Liver (tissue), 9 donors: ENCODE data around the gene CYB5RL. TPM values are rescaled to one million over a fixed set of nuclear protein-coding genes. Genes with fewer than 3 reads are reported as not detected.

Experiments used
- DNase-seq: peaks from one replicate; pipeline ENCODE4 v3.0.0-alpha.2; 2017; ENCODE audit warnings: low spot score
- H3K27ac ChIP-seq, 2 donors: one replicate each; pipeline ENCODE4 v1.7.0; 2013; ENCODE audit warnings: inconsistent platforms in 2 of 2, low read length in 2 of 2, control low read depth in 1 of 2, low read depth in 1 of 2, mild to moderate bottlenecking in 1 of 2
- H3K27me3 ChIP-seq, 4 donors: one replicate each; pipeline versions ENCODE4 v1.6.1 to v1.7.0; 2013; ENCODE audit warnings: low read length in 3 of 4, inconsistent platforms in 1 of 4, mild to moderate bottlenecking in 1 of 4, moderate library complexity in 1 of 4; ENCODE audit not compliant: control insufficient read depth in 4 of 4, insufficient read depth in 4 of 4
- H3K36me3 ChIP-seq, 4 donors: one replicate each; pipeline versions ENCODE4 v1.6.1 to v1.7.0; 2013; ENCODE audit warnings: low read length in 3 of 4, mild to moderate bottlenecking in 3 of 4, low read depth in 1 of 4, moderate library complexity in 1 of 4; ENCODE audit not compliant: control insufficient read depth in 4 of 4, insufficient read depth in 3 of 4
- H3K4me1 ChIP-seq, 4 donors: one replicate each; pipeline versions ENCODE4 v1.6.1 to v1.7.0; 2013; ENCODE audit warnings: low read length in 3 of 4, mild to moderate bottlenecking in 3 of 4, moderate library complexity in 1 of 4; ENCODE audit not compliant: control insufficient read depth in 4 of 4, insufficient read depth in 4 of 4
- H3K4me3 ChIP-seq, 3 donors: one replicate each; pipeline versions ENCODE4 v1.6.1 to v1.7.0; 2013; ENCODE audit warnings: low read length in 3 of 3, control low read depth in 1 of 3, low read depth in 1 of 3, mild to moderate bottlenecking in 1 of 3
- H3K9ac ChIP-seq, 2 donors: one replicate each; pipeline ENCODE4 v1.7.0; 2013; ENCODE audit warnings: low read length in 2 of 2, mild to moderate bottlenecking in 2 of 2, moderate library complexity in 2 of 2, control low read depth in 1 of 2, low read depth in 1 of 2
- H3K9me3 ChIP-seq, 4 donors: one replicate each; pipeline versions ENCODE4 v1.6.1 to v1.7.0; 2013; ENCODE audit warnings: low read length in 3 of 4; ENCODE audit not compliant: control insufficient read depth in 4 of 4
- CTCF ChIP-seq: fragments of 150-350 bp; IDR thresholded peaks from 2 replicates; pipeline ENCODE4 v1.5.1; 2017; ENCODE audit warnings: improper control_type of control experiment, low read depth, low read length; ENCODE audit not compliant: missing input control
- EGR1 ChIP-seq, 2 donors: IDR thresholded peaks; 2 replicates each; pipeline ENCODE4 v1.6.1; 2016 to 2018; ENCODE audit warnings: antibody characterized with exemption in 2 of 2, low read depth in 2 of 2
- FOXA2 ChIP-seq: IDR thresholded peaks from 2 replicates; pipeline ENCODE4 v1.6.1; 2016; ENCODE audit warnings: antibody characterized with exemption
- GABPA ChIP-seq, 2 donors: IDR thresholded peaks in 1 of 2; conservative IDR thresholded peaks in 1 of 2; 2 replicates each; pipeline ENCODE4 v1.6.1; 2016; ENCODE audit warnings: antibody characterized with exemption in 2 of 2, mild to moderate bottlenecking in 1 of 2, moderate library complexity in 1 of 2
- HNF4A ChIP-seq, 2 donors: conservative IDR thresholded peaks; 2 replicates each; pipeline ENCODE4 v1.6.1; 2016; ENCODE audit warnings: antibody characterized with exemption in 2 of 2, mild to moderate bottlenecking in 2 of 2
- HNF4G ChIP-seq: IDR thresholded peaks from 2 replicates; pipeline ENCODE4 v1.6.1; 2016; ENCODE audit warnings: antibody characterized with exemption
- JUND ChIP-seq, 2 donors: IDR thresholded peaks; 2 replicates each; pipeline ENCODE4 v1.6.1; 2016; ENCODE audit warnings: antibody characterized with exemption in 2 of 2
- NR2F2 ChIP-seq: IDR thresholded peaks from 2 replicates; pipeline ENCODE4 v1.6.1; 2016; ENCODE audit warnings: antibody characterized with exemption
- RAD21 ChIP-seq, 2 donors: IDR thresholded peaks; 2 replicates each; pipeline ENCODE4 v1.6.1; 2016; ENCODE audit warnings: antibody characterized with exemption in 2 of 2, mild to moderate bottlenecking in 2 of 2
- RXRA ChIP-seq, 2 donors: IDR thresholded peaks; 2 replicates each; pipeline ENCODE4 v1.6.1; 2017 to 2018; ENCODE audit warnings: antibody characterized with exemption in 2 of 2, mild to moderate bottlenecking in 1 of 2
- SP1 ChIP-seq: IDR thresholded peaks from 2 replicates; pipeline ENCODE4 v1.6.1; 2018; ENCODE audit warnings: antibody characterized with exemption, mild to moderate bottlenecking
- TAF1 ChIP-seq: conservative IDR thresholded peaks from 2 replicates; pipeline ENCODE4 v1.6.1; 2016; ENCODE audit warnings: antibody characterized with exemption, mild to moderate bottlenecking
- YY1 ChIP-seq: IDR thresholded peaks from 2 replicates; pipeline ENCODE4 v1.6.1; 2016; ENCODE audit warnings: antibody characterized with exemption, mild to moderate bottlenecking
- WGBS: extraction: QIAGEN DNeasy Blood & Tissue Kit; methylation state at CpG from one replicate; pipeline ENCODE4 v1.1.7; 2013; 5-methylcytosine and 5-hydroxymethylcytosine counted together
- polyA plus RNA-seq, 2 donors: library from polyadenylated mRNA; stranded (reverse) in 1 of 2; unstranded in 1 of 2; fragments of 200-250 nt in 1 of 2; fragments of >200 nt in 1 of 2; fragmentation: Nextera tagmentation in 1 of 2; extraction: Ambion mirVana in 1 of 2; gene quantifications; one replicate each; pipeline versions ENCODE4 v1.2.1 to v1.2.3, GENCODE V29; 2013 to 2015
- total RNA-seq, 2 donors: library from RNA; depleted of rRNA; stranded (reverse); fragments of >200 nt; gene quantifications; one replicate each; pipeline ENCODE4 v1.2.3, GENCODE V29; 2014
- TF ChIP-seq, protein P1 (sequence below): IDR thresholded peaks from 2 replicates; pipeline ENCODE4 v1.6.1; 2016; ENCODE audit warnings: antibody characterized with exemption
- TF ChIP-seq, protein P2 (sequence below): IDR thresholded peaks from 2 replicates; pipeline ENCODE4 v1.6.1; 2016; ENCODE audit warnings: antibody characterized with exemption, mild to moderate bottlenecking
- TF ChIP-seq, protein P3 (sequence below): IDR thresholded peaks from 2 replicates; pipeline ENCODE4 v1.6.1; 2016; ENCODE audit warnings: antibody characterized with exemption
- donor health status: healthy.
- donor health status: healthy.
- donor health status: healthy.
- donor health status: healthy.
- donor health status: healthy.

CYB5RL gene
- total and polyA plus RNA-seq, 4 donors: 1.5 to 4.5 (median 2.5) TPM

- TF ChIP-seq, protein P1, sequence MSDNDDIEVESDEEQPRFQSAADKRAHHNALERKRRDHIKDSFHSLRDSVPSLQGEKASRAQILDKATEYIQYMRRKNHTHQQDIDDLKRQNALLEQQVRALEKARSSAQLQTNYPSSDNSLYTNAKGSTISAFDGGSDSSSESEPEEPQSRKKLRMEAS: no peak
These were observed 39.8 kb upstream of the CYB5RL start (continued) for GRCh38 chr1:54239631-54240031.

DNA sequence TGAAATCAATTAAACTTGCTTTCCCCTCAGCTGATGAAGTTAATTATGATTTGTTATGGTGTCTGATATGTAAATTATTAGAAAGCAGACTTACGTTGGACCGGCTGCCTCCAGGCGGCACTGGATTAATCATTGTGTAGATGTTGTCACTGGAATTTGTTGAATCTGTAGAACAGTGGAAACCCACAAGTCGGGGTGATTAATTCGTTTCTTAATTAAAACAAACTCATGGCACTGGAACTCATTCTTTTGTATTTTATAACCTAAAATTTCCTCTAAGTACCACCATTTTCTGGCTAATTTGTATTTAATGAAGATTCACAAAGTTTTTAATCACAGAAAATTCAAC lies 39.2 kb upstream of the CYB5RL start:
- no peak overlapping the region for H3K9ac ChIP-seq
- no peak overlapping the region for H3K27ac ChIP-seq
- H3K4me3 ChIP-seq: no peak overlapping the region
- TF ChIP-seq CTCF (no peak), NR2F2 (no peak), EGR1 (IDR thresholded peaks at IDR 0.05; ENCODE audit: low read depth in 2 of 2) (no peak), HNF4G (no peak), TAF1 (no peak), HNF4A (conservative IDR thresholded peaks at IDR 0.05) (no peak), GABPA (IDR thresholded peaks at IDR 0.05 in 1 of 2, conservative IDR thresholded peaks at IDR 0.05 in 1 of 2) (no peak), RAD21 (IDR thresholded peaks at IDR 0.05) (no peak), YY1 (no peak), FOXA2 (no peak), SP1 (no peak), JUND (IDR thresholded peaks at IDR 0.05) (no peak), RXRA (IDR thresholded peaks at IDR 0.05) (no peak)
- TF ChIP-seq, protein P1: no peak
- TF ChIP-seq, protein P2, sequence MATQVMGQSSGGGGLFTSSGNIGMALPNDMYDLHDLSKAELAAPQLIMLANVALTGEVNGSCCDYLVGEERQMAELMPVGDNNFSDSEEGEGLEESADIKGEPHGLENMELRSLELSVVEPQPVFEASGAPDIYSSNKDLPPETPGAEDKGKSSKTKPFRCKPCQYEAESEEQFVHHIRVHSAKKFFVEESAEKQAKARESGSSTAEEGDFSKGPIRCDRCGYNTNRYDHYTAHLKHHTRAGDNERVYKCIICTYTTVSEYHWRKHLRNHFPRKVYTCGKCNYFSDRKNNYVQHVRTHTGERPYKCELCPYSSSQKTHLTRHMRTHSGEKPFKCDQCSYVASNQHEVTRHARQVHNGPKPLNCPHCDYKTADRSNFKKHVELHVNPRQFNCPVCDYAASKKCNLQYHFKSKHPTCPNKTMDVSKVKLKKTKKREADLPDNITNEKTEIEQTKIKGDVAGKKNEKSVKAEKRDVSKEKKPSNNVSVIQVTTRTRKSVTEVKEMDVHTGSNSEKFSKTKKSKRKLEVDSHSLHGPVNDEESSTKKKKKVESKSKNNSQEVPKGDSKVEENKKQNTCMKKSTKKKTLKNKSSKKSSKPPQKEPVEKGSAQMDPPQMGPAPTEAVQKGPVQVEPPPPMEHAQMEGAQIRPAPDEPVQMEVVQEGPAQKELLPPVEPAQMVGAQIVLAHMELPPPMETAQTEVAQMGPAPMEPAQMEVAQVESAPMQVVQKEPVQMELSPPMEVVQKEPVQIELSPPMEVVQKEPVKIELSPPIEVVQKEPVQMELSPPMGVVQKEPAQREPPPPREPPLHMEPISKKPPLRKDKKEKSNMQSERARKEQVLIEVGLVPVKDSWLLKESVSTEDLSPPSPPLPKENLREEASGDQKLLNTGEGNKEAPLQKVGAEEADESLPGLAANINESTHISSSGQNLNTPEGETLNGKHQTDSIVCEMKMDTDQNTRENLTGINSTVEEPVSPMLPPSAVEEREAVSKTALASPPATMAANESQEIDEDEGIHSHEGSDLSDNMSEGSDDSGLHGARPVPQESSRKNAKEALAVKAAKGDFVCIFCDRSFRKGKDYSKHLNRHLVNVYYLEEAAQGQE: no peak
- TF ChIP-seq, protein P3, sequence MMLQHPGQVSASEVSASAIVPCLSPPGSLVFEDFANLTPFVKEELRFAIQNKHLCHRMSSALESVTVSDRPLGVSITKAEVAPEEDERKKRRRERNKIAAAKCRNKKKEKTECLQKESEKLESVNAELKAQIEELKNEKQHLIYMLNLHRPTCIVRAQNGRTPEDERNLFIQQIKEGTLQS: no peak
- WGBS: 92% methylated on average over 5 of the region's 5 CpGs
- H3K27me3 ChIP-seq: no peaks in the 10 kb centered on the region
- no peak for DNase-seq
- no peaks in the 10 kb centered on the region for H3K9me3 ChIP-seq
- H3K36me3 ChIP-seq: peaks cover 9 to 45% (median 23%) of the 10 kb centered on the region in 4 donors
- no peaks in the 10 kb centered on the region for H3K4me1 ChIP-seq
